HG03060 (cell line): Measurements from ENCODE around the gene CCDC200.
"Not testable (repeated sequence)": the region's sequence is repeated elsewhere in the genome, so short reads cannot be mapped to it uniquely, and the experiment has no call there.

Experiments used
- ATAC-seq: cut with Tn5 transposase; IDR thresholded peaks from one replicate; pipeline ENCODE4 v1.9.1; 2021; ENCODE audit warnings: low read depth, moderate number of reproducible peaks; ENCODE audit not compliant: unreplicated experiment

CCDC200 gene

GRCh38 chr17:43216762-43217613 lies 11.4 kb downstream of the CCDC200 start:
- no peak for ATAC-seq

- no peak for ATAC-seq
These were observed 12.1 kb downstream of the CCDC200 start for GRCh38 chr17:43216369-43216761.

- ATAC-seq, result no peak
These were observed 13.1 kb downstream of the CCDC200 start for GRCh38 chr17:43215341-43215740.

GRCh38 chr17:43213545-43213944 lies 14.9 kb downstream of the CCDC200 start:
- no peak for ATAC-seq

- ATAC-seq, result no peak
These were observed 15.6 kb downstream of the CCDC200 start for GRCh38 chr17:43212641-43213490.

GRCh38 chr17:43211480-43212402 lies 16.7 kb downstream of the CCDC200 start, which contains the start of gene TMEM106A:
Gene TMEM106A (plus strand): TSS chr17:43211875. CDS start chr17:43213042, 1,167 bp downstream.
- ATAC-seq, result no peak

GRCh38 chr17:43211123-43211479 lies 17.3 kb downstream of the CCDC200 start:
- ATAC-seq, result no peak

- no peak for ATAC-seq
These were observed 17.8 kb downstream of the CCDC200 start for GRCh38 chr17:43210576-43210975.

GRCh38 chr17:43203013-43203412 lies 25.4 kb downstream of the CCDC200 start:
- ATAC-seq, result not testable (repeated sequence)

- ATAC-seq, result no peak
These were observed 28.3 kb downstream of the CCDC200 start for GRCh38 chr17:43200127-43200526.

- no peak for ATAC-seq
These were observed 28.8 kb downstream of the CCDC200 start for GRCh38 chr17:43199633-43200032.

GRCh38 chr17:43193251-43193650 lies 35.2 kb downstream of the CCDC200 start:
- no peak for ATAC-seq

- ATAC-seq, result not testable (repeated sequence)
These were observed 41.8 kb downstream of the CCDC200 start for GRCh38 chr17:43186656-43187055.

GRCh38 chr17:43183921-43184320 lies 44.5 kb downstream of the CCDC200 start:
- ATAC-seq, result no peak

- ATAC-seq, result no peak
These were observed 52.3 kb downstream of the CCDC200 start for GRCh38 chr17:43176119-43176570.

- no peak for ATAC-seq
These were observed 53.0 kb downstream of the CCDC200 start for GRCh38 chr17:43175213-43176118.

- no peak for ATAC-seq
These were observed 56.6 kb downstream of the CCDC200 start for GRCh38 chr17:43171586-43172487.
